ENCODE results near the gene ATF6.
"Not testable (repeated sequence)": the region's sequence is repeated elsewhere in the genome, so short reads cannot be mapped to it uniquely, and the experiment has no call there.

The ATF6 gene

GRCh38 chr1:161784968-161785367 is 18.8 kb downstream of the ATF6 start:
- no peak for DNase-seq

- no peak for DNase-seq
These were observed 21.2 kb downstream of the ATF6 start for GRCh38 chr1:161787355-161787754.

- DNase-seq = no peak
These were observed 24.6 kb downstream of the ATF6 start for GRCh38 chr1:161790587-161791317.

- DNase-seq = no peak
These were observed 26.0 kb downstream of the ATF6 start for GRCh38 chr1:161791904-161792655.

GRCh38 chr1:161792740-161793139 is 26.6 kb downstream of the ATF6 start:
- no peak for DNase-seq

GRCh38 chr1:161799792-161800191 is 33.7 kb downstream of the ATF6 start:
- no peak for DNase-seq

- no peak for DNase-seq
These were observed 35.8 kb downstream of the ATF6 start for GRCh38 chr1:161801955-161802354.

- DNase-seq = no peak
These were observed 37.1 kb downstream of the ATF6 start for GRCh38 chr1:161803181-161803580.

- no peak for DNase-seq
These were observed 39.5 kb downstream of the ATF6 start for GRCh38 chr1:161805399-161806197.

GRCh38 chr1:161809202-161809601 is 43.1 kb downstream of the ATF6 start:
- DNase-seq = not testable (repeated sequence)

GRCh38 chr1:161809656-161810055 is 43.5 kb downstream of the ATF6 start:
- DNase-seq = not testable (repeated sequence)

- no peak for DNase-seq
These were observed 44.7 kb downstream of the ATF6 start for GRCh38 chr1:161810780-161811179.

GRCh38 chr1:161816201-161816600 is 50.1 kb downstream of the ATF6 start:
- DNase-seq = no peak

- DNase-seq = no peak
These were observed 51.1 kb downstream of the ATF6 start for GRCh38 chr1:161817176-161817730.

GRCh38 chr1:161820914-161821313 is 54.8 kb downstream of the ATF6 start:
- DNase-seq = no peak

- DNase-seq = no peak
These were observed 58.5 kb downstream of the ATF6 start for GRCh38 chr1:161824618-161825017.

GRCh38 chr1:161825831-161826230 is 59.7 kb downstream of the ATF6 start:
- no peak for DNase-seq

GRCh38 chr1:161826478-161826877 is 60.4 kb downstream of the ATF6 start:
- no peak for DNase-seq

GRCh38 chr1:161827786-161828185 is 61.7 kb downstream of the ATF6 start:
- no peak for DNase-seq

GRCh38 chr1:161832299-161832907 is 66.3 kb downstream of the ATF6 start:
- not testable (repeated sequence) for DNase-seq

GRCh38 chr1:161834967-161835550 is 68.9 kb downstream of the ATF6 start:
- DNase-seq = no peak

GRCh38 chr1:161836018-161836417 is 69.9 kb downstream of the ATF6 start:
- no peak for DNase-seq

Measured in stimulated activated CD4-positive, alpha-beta T cell treated with anti-CD3 and anti-CD28 coated beads, Interleukin-2, amount 100 ng/mL, for 24 hours (primary cell).